Measurements from ENCODE around the gene USP6NL.

Gene USP6NL

DNA sequence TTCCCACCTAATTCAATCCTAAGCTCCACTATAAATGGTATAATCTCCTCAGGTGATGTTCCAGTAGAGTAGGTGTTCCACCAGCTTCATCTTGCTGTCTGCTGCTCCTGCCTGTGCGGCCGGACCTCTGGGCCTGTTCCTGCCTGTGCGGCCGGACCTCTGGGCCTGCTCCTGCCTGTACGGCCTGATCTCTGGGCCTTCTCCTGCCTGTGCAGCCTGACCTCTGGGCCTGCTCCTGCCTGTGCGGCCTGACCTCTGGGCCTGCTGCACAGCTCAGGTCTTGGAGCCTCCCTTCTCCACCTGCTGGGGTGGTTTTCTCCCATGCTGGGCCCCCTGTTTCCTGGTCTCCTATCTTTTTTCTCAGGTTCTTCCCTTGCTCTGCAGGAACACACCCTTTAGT, 117.8 kb downstream of the USP6NL start:
- no peak for TF ChIP-seq ZNF274 (IDR thresholded peaks at IDR 0.05; ENCODE audit: low read depth, low read length)
- no peak overlapping the region for H3K4me3 ChIP-seq (ENCODE audit: low read length)

DNA sequence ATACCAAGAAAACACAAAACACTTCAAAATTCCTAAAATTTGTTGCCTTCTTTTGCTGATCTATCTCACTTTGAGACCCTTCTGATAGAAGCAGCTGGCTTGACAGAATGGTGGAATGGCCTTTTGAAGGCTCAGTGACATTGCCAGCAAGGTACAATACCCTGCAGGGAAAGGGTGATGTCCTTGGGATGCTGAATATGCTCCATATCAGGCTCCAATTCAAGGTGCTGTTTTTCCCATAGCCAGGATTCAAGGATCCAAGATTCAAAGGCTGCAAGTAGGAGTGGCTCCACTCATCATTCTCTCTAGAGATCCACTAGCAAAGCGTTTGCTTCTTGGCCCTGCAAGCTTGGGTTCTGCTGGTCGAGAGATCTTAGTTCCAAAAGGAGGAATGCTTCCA, 120.4 kb downstream of the USP6NL start:
- no peak for TF ChIP-seq ZNF274 (IDR thresholded peaks at IDR 0.05; ENCODE audit: low read depth, low read length)
- no peak overlapping the region for H3K4me3 ChIP-seq (ENCODE audit: low read length)

DNA sequence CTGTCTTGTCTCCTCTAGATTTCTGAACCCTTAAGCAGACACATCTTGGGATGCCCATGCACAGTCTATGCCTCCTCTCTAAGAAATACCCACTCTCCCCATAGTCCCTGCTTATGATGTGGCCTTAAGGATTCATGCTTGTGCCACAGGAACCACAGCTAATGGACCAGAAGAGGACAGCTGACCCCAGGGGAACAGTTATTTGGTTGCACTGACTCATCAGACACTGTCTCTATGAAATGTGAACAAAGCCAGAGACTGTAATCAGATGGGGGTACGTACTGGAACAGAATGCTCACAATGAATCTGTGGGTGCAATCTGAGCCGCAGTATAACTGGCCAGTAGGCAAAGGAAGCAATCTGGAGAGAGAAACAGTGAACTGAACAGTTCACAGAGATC, 121.9 kb downstream of the USP6NL start:
- no peak overlapping the region for H3K4me3 ChIP-seq (ENCODE audit: low read length)
- no peak for TF ChIP-seq ZNF274 (IDR thresholded peaks at IDR 0.05; ENCODE audit: low read depth, low read length)

DNA sequence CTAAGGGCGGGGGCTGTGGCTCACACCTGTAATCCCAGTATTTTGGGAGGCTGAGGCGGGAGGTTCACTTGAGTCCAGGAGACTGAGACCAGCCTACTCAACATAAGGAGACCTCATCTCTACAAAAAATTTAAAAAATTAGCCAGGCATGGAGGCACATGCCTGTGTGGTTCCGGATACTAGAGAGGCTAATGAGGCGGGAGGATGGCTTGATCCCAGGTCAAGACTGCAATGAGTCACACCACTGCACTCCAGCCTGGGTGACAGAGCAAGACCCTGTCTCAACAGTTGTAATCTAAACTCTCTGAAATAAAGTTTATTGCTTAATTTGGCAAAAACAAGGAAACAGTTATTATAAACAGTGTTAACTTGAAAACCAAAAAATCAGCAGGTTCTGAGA, 123.3 kb downstream of the USP6NL start:
- H3K4me3 ChIP-seq (ENCODE audit: low read length) = no peak overlapping the region
- no peak for TF ChIP-seq ZNF274 (IDR thresholded peaks at IDR 0.05; ENCODE audit: low read depth, low read length)

DNA sequence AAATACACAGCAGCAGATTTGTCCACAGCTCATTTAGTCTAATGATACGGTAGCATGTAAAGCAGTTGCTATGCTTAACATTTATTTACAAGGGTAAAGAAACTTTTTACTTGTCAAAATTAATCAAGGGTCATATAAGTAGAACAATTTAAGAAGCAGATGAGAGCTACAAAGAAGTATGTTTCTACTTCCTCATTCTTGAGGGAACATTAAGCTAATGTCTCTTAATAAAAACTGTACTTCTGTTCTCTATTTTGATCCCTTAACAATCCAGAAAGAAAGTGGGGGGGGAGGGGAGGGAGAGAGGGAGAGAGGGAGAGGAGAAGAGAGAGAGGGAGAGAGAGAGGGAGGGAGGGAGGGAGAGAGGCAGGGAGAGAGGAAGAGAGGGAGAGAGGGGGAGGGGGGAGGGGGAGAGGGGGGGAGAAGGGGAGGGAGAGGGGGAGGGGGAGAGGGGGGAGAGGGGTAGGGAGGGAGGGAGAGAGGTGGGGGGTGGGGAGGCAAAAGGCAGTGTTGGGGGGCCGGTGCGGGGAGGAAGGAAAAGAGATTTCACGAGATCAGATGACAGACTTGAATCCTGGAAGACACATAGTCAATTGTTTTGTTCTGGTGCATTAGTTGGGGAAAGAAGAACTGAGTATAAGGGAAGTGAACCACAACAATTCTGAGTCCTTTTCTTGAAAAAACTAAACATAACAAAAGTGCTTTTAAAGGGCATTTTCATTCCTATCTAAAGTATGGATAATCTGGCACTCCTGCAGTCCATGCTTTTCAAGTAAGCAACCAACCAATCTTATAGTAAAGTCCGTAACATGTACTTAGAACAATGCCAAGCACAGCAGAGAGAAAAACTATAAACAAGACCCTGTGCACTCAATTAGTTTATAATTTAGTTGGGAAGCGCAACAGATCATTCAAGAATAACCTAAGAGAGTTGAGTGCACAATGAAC, 128.0 kb downstream of the USP6NL start:
- no peak overlapping the region for H3K4me3 ChIP-seq (ENCODE audit: low read length)
- no peak for TF ChIP-seq ZNF274 (IDR thresholded peaks at IDR 0.05; ENCODE audit: low read depth, low read length)

DNA sequence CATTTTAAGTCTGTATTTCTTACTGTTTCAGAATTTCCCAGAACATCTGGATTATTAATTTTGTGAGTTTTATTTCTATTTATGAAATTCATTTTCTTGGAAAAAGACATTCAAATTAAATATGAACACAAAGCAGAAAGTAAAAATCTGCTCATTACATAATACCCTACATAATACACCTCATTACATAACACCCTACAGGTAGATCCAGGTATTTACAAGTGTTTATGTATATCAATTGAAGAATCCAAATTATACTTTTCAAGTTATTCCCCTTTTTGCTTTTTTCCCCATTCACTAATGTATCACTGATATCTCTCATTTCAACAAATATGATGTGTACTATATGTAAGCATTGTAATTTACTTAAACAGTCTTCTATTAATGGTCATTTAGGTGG, 129.1 kb downstream of the USP6NL start:
- no peak for TF ChIP-seq ZNF274 (IDR thresholded peaks at IDR 0.05; ENCODE audit: low read depth, low read length)
- no peak overlapping the region for H3K4me3 ChIP-seq (ENCODE audit: low read length)

DNA sequence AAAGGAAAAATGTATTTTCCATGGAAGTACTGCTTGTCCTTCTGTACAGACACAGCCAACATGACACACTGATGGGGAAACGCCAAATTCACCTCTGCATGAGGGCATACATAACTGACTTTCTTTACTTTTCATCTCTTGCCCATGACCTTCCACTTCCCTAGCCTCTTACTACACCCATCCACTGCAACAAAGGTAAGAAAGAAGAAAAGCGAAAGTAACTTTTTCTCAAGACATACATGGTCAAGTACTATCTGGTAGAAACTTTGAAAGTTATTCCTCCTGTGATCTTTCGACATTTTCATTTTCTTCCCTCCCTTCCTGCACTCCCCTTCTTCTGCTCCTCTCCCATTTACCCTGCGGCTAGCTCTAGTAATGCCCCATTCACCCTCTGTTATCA, 130.8 kb downstream of the USP6NL start:
- TF ChIP-seq ZNF274 (IDR thresholded peaks at IDR 0.05; ENCODE audit: low read depth, low read length) = no peak
- no peak overlapping the region for H3K4me3 ChIP-seq (ENCODE audit: low read length)

DNA sequence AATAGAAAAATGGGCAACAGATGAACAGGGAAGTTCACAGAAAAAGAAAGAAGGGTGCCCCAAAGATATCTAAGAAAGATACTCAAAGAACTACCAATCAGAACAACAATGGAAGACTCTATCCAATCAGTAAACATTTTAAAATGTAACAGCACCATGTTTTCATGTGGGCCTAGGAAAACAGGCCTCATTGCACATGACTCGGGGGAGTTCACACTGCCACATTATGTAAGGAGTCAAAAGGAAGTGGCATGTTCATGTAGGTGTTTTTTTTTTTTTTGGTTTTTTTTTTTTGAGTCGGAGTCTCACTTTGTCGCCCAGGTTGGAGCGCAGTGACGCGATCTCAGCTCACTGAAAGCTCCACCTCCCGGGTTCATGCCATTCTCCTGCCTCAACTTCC, 132.2 kb downstream of the USP6NL start:
- H3K4me3 ChIP-seq (ENCODE audit: low read length) = no peak overlapping the region
- TF ChIP-seq ZNF274 (IDR thresholded peaks at IDR 0.05; ENCODE audit: low read depth, low read length) = no peak

DNA sequence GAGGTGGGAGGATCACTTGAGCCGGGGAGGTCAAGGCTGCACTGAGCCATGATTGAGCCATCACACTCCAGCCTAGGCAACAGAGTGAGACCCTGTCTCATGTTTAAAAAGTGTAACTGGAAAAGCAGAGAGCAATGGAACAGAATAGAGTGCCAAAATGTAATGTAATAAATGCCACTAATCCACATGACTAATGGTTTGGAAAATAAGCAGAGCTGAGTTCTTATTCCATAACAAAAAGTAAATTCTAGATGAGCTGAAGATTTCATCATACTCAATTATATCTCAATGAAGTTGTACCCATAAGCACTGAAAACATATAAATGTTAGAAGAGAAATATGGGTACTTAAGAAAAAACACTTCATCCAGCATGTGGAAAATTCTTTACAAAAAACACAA, 132.6 kb downstream of the USP6NL start:
- no peak for TF ChIP-seq ZNF274 (IDR thresholded peaks at IDR 0.05; ENCODE audit: low read depth, low read length)
- no peak overlapping the region for H3K4me3 ChIP-seq (ENCODE audit: low read length)

DNA sequence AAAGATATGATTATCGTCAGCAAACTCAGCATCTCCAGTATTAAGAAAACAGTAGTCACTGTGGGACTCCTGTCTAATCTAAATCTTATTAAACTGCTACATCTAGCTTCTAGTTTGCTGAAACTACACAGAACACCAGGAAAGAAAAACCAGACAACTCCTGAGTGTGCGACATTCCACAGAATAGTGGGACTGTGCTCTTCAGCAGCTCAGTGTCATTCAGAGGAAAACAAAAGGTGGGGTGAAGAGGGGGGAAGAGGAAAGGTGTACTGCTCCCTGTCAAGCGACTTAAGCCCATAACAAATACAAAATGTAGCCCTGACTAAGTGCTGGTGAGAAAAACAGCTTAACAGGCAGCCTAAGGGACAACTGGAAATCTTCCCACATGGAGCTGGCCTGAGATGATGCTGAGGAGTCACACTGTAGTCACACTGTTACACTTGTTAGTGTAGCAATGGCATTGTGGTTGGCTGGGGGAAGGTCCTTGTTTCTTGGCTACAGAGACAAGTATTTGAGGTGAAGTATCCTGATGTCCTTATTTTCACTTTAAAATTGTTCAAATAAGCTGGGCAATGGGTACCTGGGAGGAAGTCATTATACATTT, 135.5 kb downstream of the USP6NL start:
- no peak overlapping the region for H3K4me3 ChIP-seq (ENCODE audit: low read length)
- no peak for TF ChIP-seq ZNF274 (IDR thresholded peaks at IDR 0.05; ENCODE audit: low read depth, low read length)

DNA sequence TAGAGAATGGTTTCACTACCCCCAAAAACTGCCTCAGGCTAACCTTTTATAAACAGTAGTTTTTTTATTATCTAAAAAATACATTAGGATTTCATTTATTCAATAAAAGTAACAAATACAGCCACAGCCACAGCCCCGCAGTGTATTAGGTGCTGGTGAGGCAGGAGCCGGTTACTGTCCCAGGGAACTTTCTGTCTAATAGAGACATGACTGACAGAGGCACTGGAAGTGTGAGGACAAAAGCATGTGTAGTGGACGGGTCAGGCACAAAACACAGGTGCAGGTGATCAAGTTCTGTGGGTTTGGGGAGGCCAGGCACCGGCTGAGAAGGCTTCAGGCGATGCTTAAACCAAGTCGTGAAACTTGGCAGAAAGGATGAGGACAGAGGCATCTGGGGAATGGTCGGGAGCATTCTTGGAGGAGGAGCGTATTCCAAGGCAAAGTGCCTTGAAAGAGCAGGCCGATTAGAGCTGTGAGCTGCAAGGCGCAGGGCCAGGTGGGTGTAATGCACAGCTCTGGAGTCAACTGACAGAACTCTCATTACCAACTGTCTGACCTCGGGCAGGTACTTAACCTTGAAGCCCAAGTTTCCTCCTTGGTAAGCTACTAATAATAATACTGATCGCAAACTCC, 138.2 kb downstream of the USP6NL start:
- TF ChIP-seq ZNF274 (IDR thresholded peaks at IDR 0.05; ENCODE audit: low read depth, low read length) = no peak
- H3K4me3 ChIP-seq (ENCODE audit: low read length) = no peak overlapping the region

DNA sequence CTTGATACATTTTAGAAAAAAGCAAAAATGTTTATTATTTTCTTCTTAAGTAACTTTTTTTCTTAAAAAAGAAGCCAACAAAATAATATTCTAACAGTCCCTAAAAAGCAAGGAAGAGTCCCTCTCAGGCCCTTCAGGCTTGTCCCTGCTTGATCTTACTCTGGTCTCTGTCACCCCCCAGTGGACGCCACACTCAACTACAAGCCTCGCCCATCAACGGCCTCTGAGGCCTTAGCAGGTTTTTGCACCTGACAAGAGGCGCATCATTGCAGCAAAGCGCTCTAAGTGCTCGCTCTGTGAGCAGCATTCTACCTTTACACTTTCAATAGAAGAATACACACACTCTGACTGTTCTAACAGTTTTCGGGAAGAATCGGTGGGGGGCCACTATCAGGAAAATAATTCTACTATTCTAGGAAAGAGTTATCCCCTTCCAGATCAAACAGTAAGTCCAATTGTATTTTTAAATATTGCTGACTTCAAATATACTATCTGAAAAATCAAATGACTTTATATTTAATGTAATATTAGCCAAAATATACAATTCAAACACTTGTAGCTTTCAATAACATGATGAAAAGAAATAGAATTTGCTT, 139.2 kb downstream of the USP6NL start:
- no peak for TF ChIP-seq ZNF274 (IDR thresholded peaks at IDR 0.05; ENCODE audit: low read depth, low read length)
- H3K4me3 ChIP-seq (ENCODE audit: low read length) = no peak overlapping the region

DNA sequence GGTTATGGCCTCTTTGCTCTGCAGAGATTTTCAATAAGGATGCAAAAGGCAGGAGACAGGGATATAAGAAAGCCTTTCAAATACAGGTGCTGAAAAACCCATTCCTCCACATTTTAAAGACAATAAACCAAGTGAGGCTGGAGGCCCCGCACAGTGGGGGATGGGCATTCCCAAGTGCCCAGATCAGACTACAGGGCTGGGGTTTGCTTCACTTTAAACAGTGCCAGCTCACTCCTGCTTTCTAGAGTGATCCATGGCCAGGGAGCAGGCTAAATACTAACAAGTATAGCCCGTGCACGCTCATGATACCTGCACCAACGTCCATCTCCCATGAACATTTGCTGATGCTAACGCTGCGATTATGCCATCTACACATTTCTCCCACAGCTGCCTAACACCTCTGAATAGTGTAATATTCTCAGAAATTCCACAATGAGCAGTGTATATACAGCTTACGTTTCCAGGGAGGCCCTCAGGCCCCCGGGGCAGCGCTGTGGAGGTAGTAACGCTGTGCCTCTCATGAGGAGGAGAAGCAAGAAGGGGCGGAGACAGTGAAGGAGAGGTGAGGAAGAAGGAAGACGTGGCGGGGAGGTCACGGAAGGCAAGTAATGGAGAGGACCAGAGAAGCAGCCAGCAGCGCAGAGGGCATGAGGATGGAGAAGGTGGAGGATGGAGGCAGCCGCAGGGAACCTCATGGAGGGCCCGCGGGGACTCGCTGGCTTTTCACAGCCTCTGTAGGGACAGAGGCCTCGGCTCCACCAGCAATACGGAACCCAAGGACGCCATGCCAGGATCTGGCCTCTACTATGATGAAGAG, 141.7 kb downstream of the USP6NL start:
- no peak overlapping the region for H3K4me3 ChIP-seq (ENCODE audit: low read length)
- TF ChIP-seq ZNF274 (IDR thresholded peaks at IDR 0.05; ENCODE audit: low read depth, low read length) = no peak
